PFSK-1 (cell line): ENCODE results near the gene PBX2.
A peak's percentile ranks its signal among the peaks of the same experiment; 100 is the strongest.

Source experiments
- FOXP2 ChIP-seq: optimal IDR thresholded peaks from 2 replicates; pipeline ENCODE3; 2011; ENCODE audit warnings: borderline replicate concordance, control low read depth, inconsistent platforms; ENCODE audit not compliant: insufficient read depth; ENCODE audit errors: extremely low read length, extremely low read depth
- POLR2AphosphoS5 ChIP-seq: IDR thresholded peaks from 2 replicates; pipeline ENCODE4 v1.6.1; 2012; ENCODE audit warnings: low read depth, mild to moderate bottlenecking, control low read depth, low read length, moderate library complexity
- SIN3A ChIP-seq: IDR thresholded peaks from 2 replicates; pipeline ENCODE4 v1.6.1; 2012; ENCODE audit warnings: mild to moderate bottlenecking, low read length, moderate library complexity, borderline replicate concordance; ENCODE audit not compliant: insufficient read depth
- TAF1 ChIP-seq: IDR thresholded peaks from 2 replicates; pipeline ENCODE4 v1.6.1; 2012; ENCODE audit warnings: low read length, control low read depth, borderline replicate concordance; ENCODE audit not compliant: insufficient read depth
- TF ChIP-seq, protein P1 (sequence below), 2 experiments: IDR thresholded peaks; 2 replicates each; pipeline versions ENCODE4 v1.6.1 to v1.8.0; 2011 to 2012; ENCODE audit warnings: low read depth in 2 of 2, low read length in 2 of 2, control low read depth in 1 of 2, inconsistent platforms in 1 of 2, mild to moderate bottlenecking in 1 of 2, moderate library complexity in 1 of 2; ENCODE audit not compliant: insufficient read depth in 1 of 2

PBX2 gene

GRCh38 chr6:32200711-32201475 lies 10.9 kb upstream of the PBX2 start:
- TF ChIP-seq, protein P1, sequence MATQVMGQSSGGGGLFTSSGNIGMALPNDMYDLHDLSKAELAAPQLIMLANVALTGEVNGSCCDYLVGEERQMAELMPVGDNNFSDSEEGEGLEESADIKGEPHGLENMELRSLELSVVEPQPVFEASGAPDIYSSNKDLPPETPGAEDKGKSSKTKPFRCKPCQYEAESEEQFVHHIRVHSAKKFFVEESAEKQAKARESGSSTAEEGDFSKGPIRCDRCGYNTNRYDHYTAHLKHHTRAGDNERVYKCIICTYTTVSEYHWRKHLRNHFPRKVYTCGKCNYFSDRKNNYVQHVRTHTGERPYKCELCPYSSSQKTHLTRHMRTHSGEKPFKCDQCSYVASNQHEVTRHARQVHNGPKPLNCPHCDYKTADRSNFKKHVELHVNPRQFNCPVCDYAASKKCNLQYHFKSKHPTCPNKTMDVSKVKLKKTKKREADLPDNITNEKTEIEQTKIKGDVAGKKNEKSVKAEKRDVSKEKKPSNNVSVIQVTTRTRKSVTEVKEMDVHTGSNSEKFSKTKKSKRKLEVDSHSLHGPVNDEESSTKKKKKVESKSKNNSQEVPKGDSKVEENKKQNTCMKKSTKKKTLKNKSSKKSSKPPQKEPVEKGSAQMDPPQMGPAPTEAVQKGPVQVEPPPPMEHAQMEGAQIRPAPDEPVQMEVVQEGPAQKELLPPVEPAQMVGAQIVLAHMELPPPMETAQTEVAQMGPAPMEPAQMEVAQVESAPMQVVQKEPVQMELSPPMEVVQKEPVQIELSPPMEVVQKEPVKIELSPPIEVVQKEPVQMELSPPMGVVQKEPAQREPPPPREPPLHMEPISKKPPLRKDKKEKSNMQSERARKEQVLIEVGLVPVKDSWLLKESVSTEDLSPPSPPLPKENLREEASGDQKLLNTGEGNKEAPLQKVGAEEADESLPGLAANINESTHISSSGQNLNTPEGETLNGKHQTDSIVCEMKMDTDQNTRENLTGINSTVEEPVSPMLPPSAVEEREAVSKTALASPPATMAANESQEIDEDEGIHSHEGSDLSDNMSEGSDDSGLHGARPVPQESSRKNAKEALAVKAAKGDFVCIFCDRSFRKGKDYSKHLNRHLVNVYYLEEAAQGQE (IDR thresholded peaks at IDR 0.05; ENCODE audit: insufficient read depth in 1 of 2, low read depth in 2 of 2, low read length in 2 of 2) = no peak
- no peak for TF ChIP-seq POLR2AphosphoS5
- TF ChIP-seq TAF1 = no peak
- TF ChIP-seq SIN3A = no peak
- TF ChIP-seq FOXP2 = no peak

DNA sequence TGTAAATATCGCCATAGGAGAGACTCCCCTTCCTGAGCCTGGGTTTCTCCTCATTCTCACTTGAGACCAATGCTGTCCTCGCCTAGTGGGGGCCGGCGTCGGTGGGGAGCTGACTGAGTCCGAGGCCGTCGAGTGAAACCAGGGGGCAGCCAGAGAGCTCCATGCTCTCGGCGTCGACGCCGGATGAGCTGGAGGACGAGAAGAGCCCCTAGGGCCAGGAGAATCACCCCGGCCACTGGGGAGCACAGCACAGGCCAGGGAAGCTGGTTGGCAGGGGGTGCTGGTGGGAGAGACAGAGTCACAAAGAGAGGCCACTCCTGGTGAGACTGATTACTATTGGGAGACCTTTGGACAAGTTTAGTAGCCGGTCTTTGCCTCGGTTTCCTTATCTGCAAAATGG lies 8.9 kb upstream of the PBX2 start:
- TF ChIP-seq SIN3A (no peak), POLR2AphosphoS5 (no peak), TAF1 (no peak), FOXP2 (no peak)
- TF ChIP-seq, protein P1 (IDR thresholded peaks at IDR 0.05; ENCODE audit: insufficient read depth in 1 of 2, low read depth in 2 of 2, low read length in 2 of 2) = no peak

DNA sequence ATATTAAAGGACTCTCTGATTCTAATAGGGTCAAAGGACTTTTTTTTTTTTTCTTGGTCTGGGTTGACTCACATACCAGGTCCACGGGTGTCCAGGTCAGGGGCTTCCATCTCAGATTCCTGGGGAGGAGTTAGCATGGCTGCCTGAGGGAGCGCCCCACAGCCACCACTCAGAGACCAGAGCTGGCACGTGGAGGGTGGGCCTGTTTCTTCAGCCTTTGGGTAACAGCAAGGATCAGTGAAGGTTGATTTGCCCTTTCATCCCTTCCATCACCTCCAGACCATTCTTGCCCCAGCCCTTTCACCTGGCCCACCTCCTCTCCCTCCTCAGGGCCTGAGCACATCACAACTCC lies 8.3 kb upstream of the PBX2 start:
- TF ChIP-seq SIN3A = no peak
- TF ChIP-seq TAF1 = no peak
- no peak for TF ChIP-seq POLR2AphosphoS5

GRCh38 chr6:32196682-32197616 lies 6.9 kb upstream of the PBX2 start:
- no peak for TF ChIP-seq FOXP2
- TF ChIP-seq POLR2AphosphoS5 = no peak
- TF ChIP-seq TAF1 = no peak
- TF ChIP-seq, protein P1 (IDR thresholded peaks at IDR 0.05; ENCODE audit: insufficient read depth in 1 of 2, low read depth in 2 of 2, low read length in 2 of 2) = no peak
- no peak for TF ChIP-seq SIN3A

GRCh38 chr6:32195902-32196681 lies 6.1 kb upstream of the PBX2 start:
- TF ChIP-seq POLR2AphosphoS5 (peak; percentile 91), TAF1 (0 out of 2 replicates have a peak, but pooled peaks have one; percentile 56), FOXP2 (no peak)
